Suprapubic skin (tissue), 3 donors: ENCODE measurements around the gene OGFOD1.

Source experiments
- CTCF ChIP-seq, 2 donors: fragments of 200-600 bp in 1 of 2; fragments of 450-650 bp in 1 of 2; sonication (generic) in 1 of 2; IDR thresholded peaks; one replicate each; pipeline ENCODE4 v1.5.1; 2016 to 2019; ENCODE audit warnings: antibody characterized with exemption in 2 of 2, mild to moderate bottlenecking in 1 of 2, moderate library complexity in 1 of 2
- EP300 ChIP-seq: sonication (generic); formaldehyde crosslinking; IDR thresholded peaks from one replicate; pipeline ENCODE4 v1.6.1; 2017; ENCODE audit warnings: antibody characterized with exemption
- POLR2A ChIP-seq, 2 donors: fragments of 450-650 bp; IDR thresholded peaks; one replicate each; pipeline ENCODE4 v1.6.1; 2017; ENCODE audit warnings: antibody characterized with exemption in 2 of 2, mild to moderate bottlenecking in 2 of 2, moderate library complexity in 2 of 2

- no peak for TF ChIP-seq POLR2A (IDR thresholded peaks at IDR 0.05)
- no peak for TF ChIP-seq CTCF (IDR thresholded peaks at IDR 0.05)
- TF ChIP-seq EP300: no peak
Observed at GRCh38 chr16:56469748-56470147, 18.4 kb downstream of the OGFOD1 start.
